K562 (cell line): ENCODE results near the gene RNU5D-1. TPM values are rescaled to one million over a fixed set of nuclear protein-coding genes. Genes with fewer than 3 reads are reported as not detected.

ENCODE experiments used
- CC2D1A ChIP-seq: fragments of 450-650 bp; IDR thresholded peaks from 2 replicates; pipeline ENCODE4 v1.6.1; 2017; ENCODE audit warnings: mild to moderate bottlenecking
- CHCHD3 ChIP-seq: fragments of 250-450 bp; sonication (Bioruptor Pico); IDR thresholded peaks from 2 replicates; pipeline ENCODE4 v2.1.2; 2022; ENCODE audit warnings: mild to moderate bottlenecking
- HCFC1 ChIP-seq: IDR thresholded peaks from 2 replicates; pipeline ENCODE4 v1.6.1; 2012; ENCODE audit warnings: low read depth, low read length, improper control_type of control experiment
- KHSRP ChIP-seq: fragments of 450-650 bp; IDR thresholded peaks from 2 replicates; pipeline ENCODE4 v1.6.1; 2017
- NELFE ChIP-seq: IDR thresholded peaks from 2 replicates; pipeline ENCODE4 v1.6.1; 2011; ENCODE audit warnings: mild to moderate bottlenecking; ENCODE audit not compliant: insufficient read depth, insufficient read length
- NR2C2 ChIP-seq, 2 experiments: fragments of 200-800 bp in 1 of 2; sonication (Bioruptor generic) in 1 of 2; sonication (generic) in 1 of 2; formaldehyde crosslinking in 1 of 2; IDR thresholded peaks; 2 replicates each; pipeline versions ENCODE4 v1.6.1 to v1.8.0; 2016 to 2022; ENCODE audit warnings: mild to moderate bottlenecking in 1 of 2, missing compliant biosample characterization in 1 of 2, missing genetic modification characterization in 1 of 2, missing genetic modification reagents in 1 of 2
- NR4A1 ChIP-seq, 2 experiments: fragments of 250-450 bp in 1 of 2; fragments of 450-650 bp in 1 of 2; sonication (Bioruptor Pico) in 1 of 2; IDR thresholded peaks; 2 replicates each; pipeline versions ENCODE4 v1.4.0 to v1.6.1; 2016 to 2020; ENCODE audit warnings: mild to moderate bottlenecking in 2 of 2, missing compliant biosample characterization in 1 of 2, missing genetic modification characterization in 1 of 2, moderate library complexity in 1 of 2
- NRF1 ChIP-seq, 2 experiments: fragments of 450-650 bp; IDR thresholded peaks in 1 of 2; conservative IDR thresholded peaks in 1 of 2; 2 replicates each; pipeline ENCODE4 v1.6.1; 2014; ENCODE audit warnings: mild to moderate bottlenecking in 2 of 2
- PRPF4 ChIP-seq: fragments of 200-400 bp; formaldehyde crosslinking; IDR thresholded peaks from one replicate; pipeline ENCODE4 v1.6.1; 2017; ENCODE audit warnings: low read length, low read depth, mild to moderate bottlenecking; ENCODE audit not compliant: insufficient read depth, poor library complexity, severe bottlenecking
- SMAD3 ChIP-seq: fragments of 450-650 bp; formaldehyde crosslinking; conservative IDR thresholded peaks from 2 replicates; pipeline ENCODE4 v1.4.0; 2020; ENCODE audit warnings: mild to moderate bottlenecking
- SPI1 ChIP-seq: IDR thresholded peaks from 2 replicates; pipeline ENCODE4 v1.6.1; 2011; ENCODE audit warnings: low read depth, low read length, control low read depth, borderline replicate concordance
- ZC3H11A ChIP-seq: IDR thresholded peaks from 2 replicates; pipeline ENCODE4 v1.6.1; 2012; ENCODE audit warnings: low read depth, low read length, improper control_type of control experiment
- ZC3H8 ChIP-seq: fragments of 450-650 bp; IDR thresholded peaks from 2 replicates; pipeline ENCODE4 v1.6.1; 2017
- ZKSCAN8 ChIP-seq: fragments of 200-800 bp; sonication (Bioruptor generic); IDR thresholded peaks from 2 replicates; pipeline ENCODE4 v1.6.1; 2016; ENCODE audit warnings: missing genetic modification characterization, missing compliant biosample characterization
- ZNF239 ChIP-seq: fragments of 250-450 bp; sonication (Bioruptor Pico); IDR thresholded peaks from 2 replicates; pipeline ENCODE4 v1.4.0; 2020; ENCODE audit warnings: mild to moderate bottlenecking
- polyA plus RNA-seq, 8 experiments: library from polyadenylated mRNA; depleted of rRNA in 4 of 8; stranded (reverse) in 5 of 8; unstranded in 3 of 8; fragments of >200 nt; fragmentation: Nextera tagmentation in 2 of 8; fragmentation: Illumina TruSeq in 1 of 8; extraction: Ambion mirVana in 2 of 8; extraction: Trizol in 1 of 8; gene quantifications; 2 replicates each; pipeline versions ENCODE4 v1.2.1 to v1.2.3, GENCODE V29; 2011 to 2014; ENCODE audit warnings: inconsistent platforms in 1 of 8, missing spikeins in 1 of 8
- total RNA-seq, 7 experiments: library from RNA; depleted of rRNA in 6 of 7; stranded (reverse); fragments of >200 nt in 6 of 7; fragmentation: Illumina TruSeq in 2 of 7; extraction: Trizol in 2 of 7; gene quantifications; 2 replicates each; pipeline versions ENCODE4 v1.2.1 to v1.2.3, GENCODE V29; 2011 to 2021; ENCODE audit warnings: low replicate concordance in 1 of 7
- TF ChIP-seq, protein P1 (sequence below): fragments of 450-650 bp; IDR thresholded peaks from 2 replicates; pipeline ENCODE4 v1.6.1; 2016
- TF ChIP-seq, protein P2 (sequence below): fragments of 450-650 bp; formaldehyde crosslinking; conservative IDR thresholded peaks from 2 replicates; pipeline ENCODE4 v1.4.0; 2022; ENCODE audit warnings: mild to moderate bottlenecking, missing genetic modification characterization
- TF ChIP-seq, protein P3 (sequence below): fragments of 450-650 bp; formaldehyde crosslinking; IDR thresholded peaks from 2 replicates; pipeline ENCODE4 v1.4.0; 2020; ENCODE audit warnings: mild to moderate bottlenecking, moderate library complexity
- TF ChIP-seq, protein P4 (sequence below): fragments of 250-450 bp; sonication (Bioruptor Pico); IDR thresholded peaks from 2 replicates; pipeline ENCODE4 v1.8.0; 2021; ENCODE audit warnings: moderate library complexity, mild to moderate bottlenecking, inconsistent platforms
- TF ChIP-seq, protein P5 (sequence below): fragments of 450-650 bp; formaldehyde crosslinking; IDR thresholded peaks from 2 replicates; pipeline ENCODE4 v1.4.0; 2020; ENCODE audit warnings: mild to moderate bottlenecking, moderate library complexity

RNU5D-1 gene
- total and polyA plus RNA-seq, 9 of the 15 experiments (the other 6 are each of a cell fraction or from before 2014, with no cell fraction given): under 0.01 TPM; not detected in 8

DNA sequence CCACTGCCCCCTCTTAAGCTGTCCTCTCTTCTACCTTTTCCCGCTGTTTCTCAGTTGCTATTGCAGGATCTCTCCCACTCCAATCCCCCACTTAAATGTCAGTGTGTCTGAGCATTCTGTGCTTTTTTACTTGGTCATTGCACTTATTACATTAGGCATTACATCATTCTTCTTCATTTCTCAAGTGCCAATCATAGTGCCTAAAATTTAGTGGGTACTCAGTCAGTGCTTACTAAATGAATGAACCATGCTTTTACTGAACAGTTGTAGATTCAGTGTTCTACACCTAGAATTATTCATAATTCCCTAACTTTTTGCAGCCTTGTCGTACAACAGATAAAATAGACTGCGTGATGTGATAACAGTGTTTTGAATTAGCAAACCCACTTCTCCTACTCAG is 37.1 kb downstream of the RNU5D-1 start (continued):
- no peak for TF ChIP-seq NRF1 (conservative IDR thresholded peaks at IDR 0.05 in 1 of 2, IDR thresholded peaks at IDR 0.05 in 1 of 2)
- no peak for TF ChIP-seq SPI1
- TF ChIP-seq ZKSCAN8 (CRISPR knock-in tag): peak; percentile 87
- TF ChIP-seq, protein P1, sequence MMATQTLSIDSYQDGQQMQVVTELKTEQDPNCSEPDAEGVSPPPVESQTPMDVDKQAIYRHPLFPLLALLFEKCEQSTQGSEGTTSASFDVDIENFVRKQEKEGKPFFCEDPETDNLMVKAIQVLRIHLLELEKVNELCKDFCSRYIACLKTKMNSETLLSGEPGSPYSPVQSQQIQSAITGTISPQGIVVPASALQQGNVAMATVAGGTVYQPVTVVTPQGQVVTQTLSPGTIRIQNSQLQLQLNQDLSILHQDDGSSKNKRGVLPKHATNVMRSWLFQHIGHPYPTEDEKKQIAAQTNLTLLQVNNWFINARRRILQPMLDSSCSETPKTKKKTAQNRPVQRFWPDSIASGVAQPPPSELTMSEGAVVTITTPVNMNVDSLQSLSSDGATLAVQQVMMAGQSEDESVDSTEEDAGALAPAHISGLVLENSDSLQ: peak; percentile 91
- no peak for TF ChIP-seq NR4A1 (CRISPR knock-in tag; IDR thresholded peaks at IDR 0.05)
- TF ChIP-seq NR4A1 (tag; IDR thresholded peaks at IDR 0.05): no peak
- TF ChIP-seq ZC3H11A: no peak
- TF ChIP-seq KHSRP: no peak
- TF ChIP-seq, protein P2, sequence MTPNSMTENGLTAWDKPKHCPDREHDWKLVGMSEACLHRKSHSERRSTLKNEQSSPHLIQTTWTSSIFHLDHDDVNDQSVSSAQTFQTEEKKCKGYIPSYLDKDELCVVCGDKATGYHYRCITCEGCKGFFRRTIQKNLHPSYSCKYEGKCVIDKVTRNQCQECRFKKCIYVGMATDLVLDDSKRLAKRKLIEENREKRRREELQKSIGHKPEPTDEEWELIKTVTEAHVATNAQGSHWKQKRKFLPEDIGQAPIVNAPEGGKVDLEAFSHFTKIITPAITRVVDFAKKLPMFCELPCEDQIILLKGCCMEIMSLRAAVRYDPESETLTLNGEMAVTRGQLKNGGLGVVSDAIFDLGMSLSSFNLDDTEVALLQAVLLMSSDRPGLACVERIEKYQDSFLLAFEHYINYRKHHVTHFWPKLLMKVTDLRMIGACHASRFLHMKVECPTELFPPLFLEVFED (CRISPR knock-in tag): no peak
- TF ChIP-seq SMAD3 (CRISPR knock-in tag): no peak
- TF ChIP-seq NELFE: no peak
- TF ChIP-seq, protein P3, sequence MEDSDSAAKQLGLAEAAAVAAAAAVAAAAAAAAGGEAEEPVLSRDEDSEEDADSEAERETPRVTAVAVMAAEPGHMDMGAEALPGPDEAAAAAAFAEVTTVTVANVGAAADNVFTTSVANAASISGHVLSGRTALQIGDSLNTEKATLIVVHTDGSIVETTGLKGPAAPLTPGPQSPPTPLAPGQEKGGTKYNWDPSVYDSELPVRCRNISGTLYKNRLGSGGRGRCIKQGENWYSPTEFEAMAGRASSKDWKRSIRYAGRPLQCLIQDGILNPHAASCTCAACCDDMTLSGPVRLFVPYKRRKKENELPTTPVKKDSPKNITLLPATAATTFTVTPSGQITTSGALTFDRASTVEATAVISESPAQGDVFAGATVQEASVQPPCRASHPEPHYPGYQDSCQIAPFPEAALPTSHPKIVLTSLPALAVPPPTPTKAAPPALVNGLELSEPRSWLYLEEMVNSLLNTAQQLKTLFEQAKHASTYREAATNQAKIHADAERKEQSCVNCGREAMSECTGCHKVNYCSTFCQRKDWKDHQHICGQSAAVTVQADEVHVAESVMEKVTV: no peak
- TF ChIP-seq, protein P4, sequence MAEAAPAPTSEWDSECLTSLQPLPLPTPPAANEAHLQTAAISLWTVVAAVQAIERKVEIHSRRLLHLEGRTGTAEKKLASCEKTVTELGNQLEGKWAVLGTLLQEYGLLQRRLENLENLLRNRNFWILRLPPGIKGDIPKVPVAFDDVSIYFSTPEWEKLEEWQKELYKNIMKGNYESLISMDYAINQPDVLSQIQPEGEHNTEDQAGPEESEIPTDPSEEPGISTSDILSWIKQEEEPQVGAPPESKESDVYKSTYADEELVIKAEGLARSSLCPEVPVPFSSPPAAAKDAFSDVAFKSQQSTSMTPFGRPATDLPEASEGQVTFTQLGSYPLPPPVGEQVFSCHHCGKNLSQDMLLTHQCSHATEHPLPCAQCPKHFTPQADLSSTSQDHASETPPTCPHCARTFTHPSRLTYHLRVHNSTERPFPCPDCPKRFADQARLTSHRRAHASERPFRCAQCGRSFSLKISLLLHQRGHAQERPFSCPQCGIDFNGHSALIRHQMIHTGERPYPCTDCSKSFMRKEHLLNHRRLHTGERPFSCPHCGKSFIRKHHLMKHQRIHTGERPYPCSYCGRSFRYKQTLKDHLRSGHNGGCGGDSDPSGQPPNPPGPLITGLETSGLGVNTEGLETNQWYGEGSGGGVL (CRISPR knock-in tag): no peak
- TF ChIP-seq ZNF239 (CRISPR knock-in tag): no peak
- TF ChIP-seq CHCHD3 (CRISPR knock-in tag): no peak
- TF ChIP-seq, protein P5, sequence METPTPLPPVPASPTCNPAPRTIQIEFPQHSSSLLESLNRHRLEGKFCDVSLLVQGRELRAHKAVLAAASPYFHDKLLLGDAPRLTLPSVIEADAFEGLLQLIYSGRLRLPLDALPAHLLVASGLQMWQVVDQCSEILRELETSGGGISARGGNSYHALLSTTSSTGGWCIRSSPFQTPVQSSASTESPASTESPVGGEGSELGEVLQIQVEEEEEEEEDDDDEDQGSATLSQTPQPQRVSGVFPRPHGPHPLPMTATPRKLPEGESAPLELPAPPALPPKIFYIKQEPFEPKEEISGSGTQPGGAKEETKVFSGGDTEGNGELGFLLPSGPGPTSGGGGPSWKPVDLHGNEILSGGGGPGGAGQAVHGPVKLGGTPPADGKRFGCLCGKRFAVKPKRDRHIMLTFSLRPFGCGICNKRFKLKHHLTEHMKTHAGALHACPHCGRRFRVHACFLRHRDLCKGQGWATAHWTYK: no peak
- TF ChIP-seq NR2C2 (CRISPR knock-in tag; IDR thresholded peaks at IDR 0.05): no peak
- TF ChIP-seq NR2C2 (tag; IDR thresholded peaks at IDR 0.05): peak; percentile 26; the same call in 1 of the 2 replicates
- no peak for TF ChIP-seq ZC3H8
- TF ChIP-seq HCFC1: no peak
- no peak for TF ChIP-seq PRPF4
- TF ChIP-seq CC2D1A: no peak
